Neural cell (in vitro differentiated cells): ENCODE results near the gene SMYD5. TPM values are rescaled to one million over a fixed set of nuclear protein-coding genes. Genes with fewer than 3 reads are reported as not detected.

Experiments
- H2AFZ ChIP-seq: fragments of 200-600, 300-800 bp; sonication (generic), shearing (Covaris generic); 2 replicates; pipeline ENCODE4 v1.6.0; 2014; ENCODE audit warnings: low read depth, mild to moderate bottlenecking, antibody characterized with exemption, low read length, moderate library complexity
- H3F3A ChIP-seq: fragments of 200-600 bp; shearing (Covaris generic); 2 replicates; pipeline ENCODE4 v1.6.1; 2016; ENCODE audit warnings: mild to moderate bottlenecking, moderate library complexity, mixed read lengths, antibody characterized with exemption, low read length; ENCODE audit not compliant: insufficient read depth, poor library complexity, severe bottlenecking
- H3K27ac ChIP-seq: fragments of 200-600, 300-800 bp; sonication (generic), shearing (Covaris generic); 2 replicates; pipeline ENCODE4 v1.5.1; 2014; ENCODE audit warnings: mild to moderate bottlenecking, low read length, moderate library complexity
- H3K27me3 ChIP-seq: fragments of 300-800, 200-600 bp; sonication (generic), shearing (Covaris generic); 2 replicates; pipeline ENCODE4 v1.6.0; 2014; ENCODE audit warnings: mild to moderate bottlenecking, low read depth, low read length, moderate library complexity; ENCODE audit not compliant: insufficient read depth
- H3K36me3 ChIP-seq: fragments of 300-800, 200-600 bp; sonication (generic), shearing (Covaris generic); 2 replicates; pipeline ENCODE4 v1.5.1; 2014; ENCODE audit warnings: mild to moderate bottlenecking, antibody characterized with exemption, low read length, moderate library complexity; ENCODE audit not compliant: insufficient read depth
- H3K4me2 ChIP-seq: fragments of 300-800, 200-600 bp; sonication (generic), shearing (Covaris generic); 2 replicates; pipeline ENCODE4 v1.6.0; 2014; ENCODE audit warnings: mild to moderate bottlenecking, low read length
- H3K4me3 ChIP-seq: fragments of 300-800, 200-600 bp; sonication (generic), shearing (Covaris generic); 2 replicates; pipeline ENCODE4 v1.5.1; 2014; ENCODE audit warnings: mild to moderate bottlenecking, low read length, moderate library complexity
- H3K79me2 ChIP-seq: fragments of 200-600 bp; shearing (Covaris generic); replicated peaks from 2 replicates; pipeline ENCODE4 v1.6.0; 2014; ENCODE audit warnings: mild to moderate bottlenecking, low read length, moderate library complexity; ENCODE audit not compliant: insufficient read depth
- H3K9ac ChIP-seq: fragments of 300-800, 200-600 bp; sonication (generic), shearing (Covaris generic); 2 replicates; pipeline ENCODE4 v1.6.1; 2016; ENCODE audit warnings: mild to moderate bottlenecking, low read length, mixed read lengths
- H3K9me2 ChIP-seq: fragments of 200-600 bp; shearing (Covaris generic); 2 replicates; pipeline ENCODE4 v1.6.1; 2016; ENCODE audit warnings: mild to moderate bottlenecking, low read length, mixed read lengths; ENCODE audit not compliant: insufficient read depth
- H3K9me3 ChIP-seq: fragments of 200-600, 300-800 bp; sonication (generic), shearing (Covaris generic); 2 replicates; pipeline ENCODE4 v1.6.1; 2016; ENCODE audit warnings: mild to moderate bottlenecking, mixed run types, low read length, moderate library complexity, mixed read lengths
- H4K20me1 ChIP-seq: fragments of 200-600 bp; shearing (Covaris generic); 2 replicates; pipeline ENCODE4 v1.6.1; 2016; ENCODE audit warnings: mild to moderate bottlenecking, mixed run types; ENCODE audit not compliant: insufficient read depth
- CTCF ChIP-seq: fragments of 450-650 bp; IDR thresholded peaks from 2 replicates; pipeline ENCODE4 v1.5.1; 2014; ENCODE audit warnings: antibody characterized with exemption, mild to moderate bottlenecking, moderate library complexity; ENCODE audit not compliant: poor library complexity, severe bottlenecking
- EP300 ChIP-seq: fragments of 450-650 bp; conservative IDR thresholded peaks from 2 replicates; pipeline ENCODE4 v1.6.1; 2014; ENCODE audit warnings: antibody characterized with exemption, mild to moderate bottlenecking, moderate library complexity; ENCODE audit not compliant: poor library complexity, severe bottlenecking
- EZH2 ChIP-seq: fragments of 200-600, 300-800 bp; shearing (Covaris generic), sonication (generic); IDR thresholded peaks from 2 replicates; pipeline ENCODE4 v1.6.1; 2014; ENCODE audit warnings: antibody characterized with exemption, low read length, borderline replicate concordance, mild to moderate bottlenecking; ENCODE audit not compliant: insufficient read depth, poor library complexity, severe bottlenecking
- MXI1 ChIP-seq: fragments of 450-650 bp; conservative IDR thresholded peaks from 2 replicates; pipeline ENCODE4 v1.6.1; 2014; ENCODE audit warnings: antibody characterized with exemption, mild to moderate bottlenecking; ENCODE audit not compliant: poor library complexity, severe bottlenecking
- POLR2AphosphoS5 ChIP-seq: IDR thresholded peaks from 2 replicates; pipeline ENCODE4 v1.6.1; 2012
- RAD21 ChIP-seq: fragments of 450-650 bp; conservative IDR thresholded peaks from 2 replicates; pipeline ENCODE4 v1.6.1; 2014; ENCODE audit warnings: antibody characterized with exemption, mild to moderate bottlenecking, moderate library complexity
- REST ChIP-seq: IDR thresholded peaks from 2 replicates; pipeline ENCODE4 v1.6.1; 2012; ENCODE audit warnings: borderline replicate concordance
- SMC3 ChIP-seq: fragments of 450-650 bp; conservative IDR thresholded peaks from 2 replicates; pipeline ENCODE4 v1.6.1; 2014; ENCODE audit warnings: antibody characterized with exemption, mild to moderate bottlenecking, moderate library complexity; ENCODE audit not compliant: poor library complexity
- TAF1 ChIP-seq: IDR thresholded peaks from 2 replicates; pipeline ENCODE4 v1.6.1; 2012; ENCODE audit warnings: low read depth
- polyA plus RNA-seq: library from polyadenylated mRNA; depleted of rRNA; stranded (reverse); fragments of >200 nt; gene quantifications from 2 replicates; pipeline ENCODE4 v1.2.3, GENCODE V29; 2014

The SMYD5 gene
- polyA plus RNA-seq, 1 donor from 2014 or later, result 15.5 TPM

GRCh38 chr2:73238976-73239375, 24.9 kb downstream of the SMYD5 start:
- no peak overlapping the region for H3K9ac ChIP-seq
- no peak overlapping the region for H3K4me3 ChIP-seq
- H3K27ac ChIP-seq, result no peak overlapping the region
- no peaks in the 10 kb centered on the region for H3K9me3 ChIP-seq
- H3K4me2 ChIP-seq, result no peak overlapping the region
- no peaks in the 10 kb centered on the region for H3K36me3 ChIP-seq
- H3F3A ChIP-seq, result no peaks in the 10 kb centered on the region
- H3K27me3 ChIP-seq, result no peaks in the 10 kb centered on the region
- H4K20me1 ChIP-seq, result no peaks in the 10 kb centered on the region
- peaks cover 61% of the 10 kb centered on the region for H3K79me2 ChIP-seq
- H2AFZ ChIP-seq, result no peak overlapping the region
- TF ChIP-seq CTCF (no peak), EZH2 (no peak), RAD21 (no peak), MXI1 (no peak), TAF1 (no peak), EP300 (no peak), REST (no peak), SMC3 (no peak), POLR2AphosphoS5 (no peak)
- no peaks in the 10 kb centered on the region for H3K9me2 ChIP-seq

- Histone ChIP-seq H4K20me1 (no peaks in the 10 kb centered on the region), H3K4me3 (no peak overlapping the region), H3K4me2 (no peak overlapping the region), H3K9ac (no peak overlapping the region), H3K79me2 (peaks cover 55% of the 10 kb centered on the region), H2AFZ (no peak overlapping the region), H3K27me3 (no peaks in the 10 kb centered on the region), H3F3A (no peaks in the 10 kb centered on the region), H3K36me3 (no peaks in the 10 kb centered on the region), H3K9me3 (no peaks in the 10 kb centered on the region), H3K9me2 (no peaks in the 10 kb centered on the region), H3K27ac (no peak overlapping the region)
- TF ChIP-seq EP300, result no peak
- no peak for TF ChIP-seq REST
- TF ChIP-seq EZH2, result no peak
- TF ChIP-seq SMC3, result no peak
Measured at GRCh38 chr2:73239776-73240175, 25.7 kb downstream of the SMYD5 start.
